ENCODE data around the gene BANF2. TPM values are rescaled to one million over a fixed set of nuclear protein-coding genes. Genes with fewer than 3 reads are reported as not detected.

BANF2 gene
- polyA plus RNA-seq, 1 donor from 2014 or later, result not detected

- Histone ChIP-seq H3K4me2 (ENCODE audit: low read length) (no peak overlapping the region), H4K20me1 (ENCODE audit: insufficient read depth) (no peaks in the 10 kb centered on the region), H3K9ac (ENCODE audit: low read length) (no peak overlapping the region), H3K9me2 (ENCODE audit: insufficient read depth, low read length) (no peaks in the 10 kb centered on the region), H3K27ac (ENCODE audit: low read length) (no peak overlapping the region), H3K4me3 (ENCODE audit: low read length) (no peak overlapping the region), H3K36me3 (ENCODE audit: insufficient read depth, low read length) (no peaks in the 10 kb centered on the region), H3F3A (ENCODE audit: insufficient read depth, low read length, poor library complexity, severe bottlenecking) (no peaks in the 10 kb centered on the region), H3K9me3 (ENCODE audit: low read length) (no peaks in the 10 kb centered on the region), H2AFZ (ENCODE audit: low read depth, low read length) (no peak overlapping the region), H3K27me3 (ENCODE audit: insufficient read depth, low read depth, low read length) (no peaks in the 10 kb centered on the region), H3K79me2 (replicated peaks; ENCODE audit: insufficient read depth, low read length) (no peaks in the 10 kb centered on the region)
- TF ChIP-seq RAD21 (conservative IDR thresholded peaks at IDR 0.05) (no peak), EP300 (conservative IDR thresholded peaks at IDR 0.05; ENCODE audit: poor library complexity, severe bottlenecking) (no peak), REST (IDR thresholded peaks at IDR 0.05; ENCODE audit: borderline replicate concordance) (no peak), CTCF (IDR thresholded peaks at IDR 0.05; ENCODE audit: poor library complexity, severe bottlenecking) (no peak), MXI1 (conservative IDR thresholded peaks at IDR 0.05; ENCODE audit: poor library complexity, severe bottlenecking) (no peak), SMC3 (conservative IDR thresholded peaks at IDR 0.05; ENCODE audit: poor library complexity) (no peak)
Observed at GRCh38 chr20:17735959-17736621, 36.3 kb downstream of the BANF2 start.

- Histone ChIP-seq H3K9ac (ENCODE audit: low read length) (no peak overlapping the region), H3F3A (ENCODE audit: insufficient read depth, low read length, poor library complexity, severe bottlenecking) (no peaks in the 10 kb centered on the region), H2AFZ (ENCODE audit: low read depth, low read length) (no peak overlapping the region), H3K27ac (ENCODE audit: low read length) (no peak overlapping the region), H3K79me2 (replicated peaks; ENCODE audit: insufficient read depth, low read length) (no peaks in the 10 kb centered on the region), H3K36me3 (ENCODE audit: insufficient read depth, low read length) (no peaks in the 10 kb centered on the region), H3K9me3 (ENCODE audit: low read length) (no peaks in the 10 kb centered on the region), H3K4me2 (ENCODE audit: low read length) (no peak overlapping the region), H4K20me1 (ENCODE audit: insufficient read depth) (no peaks in the 10 kb centered on the region), H3K4me3 (ENCODE audit: low read length) (no peak overlapping the region), H3K9me2 (ENCODE audit: insufficient read depth, low read length) (no peaks in the 10 kb centered on the region), H3K27me3 (ENCODE audit: insufficient read depth, low read depth, low read length) (no peaks in the 10 kb centered on the region)
- TF ChIP-seq POLR2AphosphoS5 (IDR thresholded peaks at IDR 0.05) (no peak), TAF1 (IDR thresholded peaks at IDR 0.05; ENCODE audit: low read depth) (no peak), SMC3 (conservative IDR thresholded peaks at IDR 0.05; ENCODE audit: poor library complexity) (no peak), EP300 (conservative IDR thresholded peaks at IDR 0.05; ENCODE audit: poor library complexity, severe bottlenecking) (no peak), EZH2 (IDR thresholded peaks at IDR 0.05; ENCODE audit: borderline replicate concordance, insufficient read depth, low read length, poor library complexity, severe bottlenecking) (no peak), REST (IDR thresholded peaks at IDR 0.05; ENCODE audit: borderline replicate concordance) (no peak), MXI1 (conservative IDR thresholded peaks at IDR 0.05; ENCODE audit: poor library complexity, severe bottlenecking) (no peak), CTCF (IDR thresholded peaks at IDR 0.05; ENCODE audit: poor library complexity, severe bottlenecking) (no peak), RAD21 (conservative IDR thresholded peaks at IDR 0.05) (no peak)
Observed at GRCh38 chr20:17738154-17738553, 38.4 kb downstream of the BANF2 start.

Measured in neural cell (in vitro differentiated cells).